ENCODE data around the gene CDH9.

CDH9 gene

GRCh38 chr5:27038476-27038875 is at the start of gene CDH9:
CDH9 (minus strand) TSS chr5:27038586; CDS start chr5:26988333, 50,253 bp downstream.
- DNase-seq = no peak

- no peak for DNase-seq
These were observed 49.4 kb upstream of the CDH9 start for GRCh38 chr5:27087747-27088146.

GRCh38 chr5:27083449-27084415 is 45.3 kb upstream of the CDH9 start:
- no peak for DNase-seq

GRCh38 chr5:27080147-27080546 is 41.8 kb upstream of the CDH9 start:
- DNase-seq = no peak

GRCh38 chr5:27062451-27062850 is 24.1 kb upstream of the CDH9 start:
- DNase-seq = no peak

- DNase-seq = no peak
These were observed 10.1 kb upstream of the CDH9 start for GRCh38 chr5:27048510-27048909.

- no peak for DNase-seq
These were observed 3.0 kb upstream of the CDH9 start for GRCh38 chr5:27041372-27041771.

- no peak for DNase-seq
These were observed 3.8 kb downstream of the CDH9 start for GRCh38 chr5:27034565-27034964.

GRCh38 chr5:27026801-27027200 is 11.6 kb downstream of the CDH9 start:
- DNase-seq = no peak

GRCh38 chr5:27026063-27026462 is 12.3 kb downstream of the CDH9 start:
- DNase-seq = no peak

- no peak for DNase-seq
These were observed 16.9 kb downstream of the CDH9 start for GRCh38 chr5:27021471-27021870.

GRCh38 chr5:27020973-27021372 is 17.4 kb downstream of the CDH9 start:
- no peak for DNase-seq

- DNase-seq = no peak
These were observed 22.6 kb downstream of the CDH9 start for GRCh38 chr5:27015758-27016157.

GRCh38 chr5:27011274-27011673 is 27.1 kb downstream of the CDH9 start:
- DNase-seq = no peak

- DNase-seq = no peak
These were observed 27.7 kb downstream of the CDH9 start for GRCh38 chr5:27010646-27011045.

GRCh38 chr5:27009540-27009915 is 28.9 kb downstream of the CDH9 start:
- no peak for DNase-seq

GRCh38 chr5:27008604-27009539 is 29.5 kb downstream of the CDH9 start:
- no peak for DNase-seq

GRCh38 chr5:27007121-27007520 is 31.3 kb downstream of the CDH9 start:
- no peak for DNase-seq

GRCh38 chr5:26986985-26987384 is 51.4 kb downstream of the CDH9 start:
- DNase-seq = no peak

GRCh38 chr5:26981750-26982149 is 56.6 kb downstream of the CDH9 start:
- no peak for DNase-seq

GRCh38 chr5:26959290-26959689 is 79.1 kb downstream of the CDH9 start:
- DNase-seq = no peak

- DNase-seq = no peak
These were observed 83.2 kb downstream of the CDH9 start for GRCh38 chr5:26955161-26955560.

GRCh38 chr5:26948921-26949320 is 89.5 kb downstream of the CDH9 start:
- DNase-seq = no peak

- DNase-seq = no peak
These were observed 92.5 kb downstream of the CDH9 start for GRCh38 chr5:26945901-26946300.
